Right forelimb (tissue), 1 donor: ENCODE results near the gene TAB3.

Source experiments
- DNase-seq: peaks from one replicate; pipeline ENCODE4 v3.0.0-alpha.2; 2018

Gene TAB3

DNA sequence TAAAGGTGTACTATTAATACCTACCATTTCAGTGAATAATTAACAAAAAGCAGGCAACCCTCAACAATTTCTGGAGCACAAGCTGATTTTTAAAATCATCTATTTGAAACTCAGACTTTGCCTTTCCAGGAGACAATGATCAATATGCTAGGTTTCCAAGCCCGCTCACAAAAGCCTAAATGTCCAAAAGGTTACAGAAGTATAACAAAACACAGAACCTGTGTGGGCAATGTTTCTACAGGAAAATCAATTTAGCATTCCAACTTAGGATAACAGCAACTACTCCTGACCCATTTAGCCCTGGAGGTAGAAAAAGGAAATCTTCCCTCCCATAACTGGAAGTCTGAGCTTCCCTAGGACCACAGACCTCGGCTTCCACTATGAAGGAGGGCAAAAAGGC lies 3.9 kb downstream of the TAB3 start:
- no peak for DNase-seq

DNA sequence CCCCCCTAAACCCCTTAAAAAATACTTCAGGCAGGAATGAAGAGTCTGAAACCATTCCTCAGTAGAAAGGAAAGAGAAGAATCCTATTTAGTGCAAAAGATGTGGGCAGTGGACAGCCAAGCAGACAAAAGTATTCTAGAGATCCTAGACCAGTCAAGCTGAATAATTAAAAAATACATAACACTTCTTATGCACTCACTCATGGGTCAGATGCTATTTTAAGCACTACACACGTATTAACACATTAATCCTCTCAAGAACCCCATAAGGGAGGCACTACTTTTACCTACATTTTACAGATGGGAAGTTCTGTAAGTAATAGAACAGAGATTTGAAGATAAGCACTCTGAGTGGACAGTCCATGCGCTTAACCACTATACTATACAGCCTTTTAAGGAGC lies 5.9 kb downstream of the TAB3 start:
- no peak for DNase-seq

DNA sequence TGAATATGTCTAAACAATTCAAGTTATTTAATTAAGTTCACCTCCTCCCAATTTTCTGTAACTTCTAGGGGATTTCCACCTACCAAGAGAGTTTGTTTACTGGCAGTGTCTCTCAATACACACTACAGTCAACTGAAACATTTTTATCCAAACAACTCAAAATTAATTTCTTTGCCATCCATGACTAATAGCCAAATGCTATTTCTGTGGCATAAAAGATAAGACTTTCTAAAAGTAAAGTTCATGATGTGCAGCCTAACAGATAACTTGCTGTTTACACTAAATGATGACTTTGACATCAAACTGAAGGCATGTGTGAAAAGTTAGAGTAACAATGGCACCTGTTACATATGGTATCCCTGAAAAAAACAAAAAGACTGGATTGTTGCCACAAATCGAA lies 7.3 kb downstream of the TAB3 start:
- no peak for DNase-seq

DNA sequence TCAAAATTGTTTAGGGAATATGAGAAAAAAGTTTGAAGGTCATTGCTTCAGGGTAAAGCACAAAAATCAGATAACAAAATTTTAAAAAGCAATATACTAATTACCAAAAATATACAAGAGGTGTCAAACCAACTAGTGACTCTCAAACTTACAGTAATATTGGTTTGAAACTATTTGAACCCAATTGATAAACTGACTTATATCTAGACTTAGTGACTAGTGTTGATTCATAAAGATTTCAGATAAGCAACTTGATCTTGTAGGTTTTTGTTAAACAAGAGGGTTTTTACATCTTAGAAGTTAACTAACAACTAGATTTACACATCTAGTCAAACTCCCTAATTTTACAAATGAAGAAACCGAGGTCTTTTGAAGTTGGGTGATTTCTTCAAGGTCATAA lies 7.7 kb downstream of the TAB3 start:
- no peak for DNase-seq

DNA sequence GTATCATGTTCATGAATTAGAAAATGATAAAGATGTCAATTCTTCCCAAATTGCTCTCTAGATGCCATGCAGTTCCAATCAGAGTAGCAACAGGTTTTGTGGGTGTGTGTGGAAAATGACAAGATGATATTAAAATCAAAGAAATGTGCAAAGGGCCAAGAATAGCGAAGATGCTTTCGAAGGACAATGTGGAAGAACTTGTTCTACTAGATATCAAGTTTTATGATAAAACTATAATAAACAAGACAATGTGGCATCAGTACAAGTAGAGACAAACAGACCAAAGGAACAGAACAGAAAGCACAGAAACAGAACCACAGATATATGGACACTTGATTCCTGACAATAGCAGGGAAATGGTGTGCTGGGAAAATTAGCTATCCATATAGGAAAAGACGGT lies 9.0 kb downstream of the TAB3 start:
- DNase-seq: no peak

DNA sequence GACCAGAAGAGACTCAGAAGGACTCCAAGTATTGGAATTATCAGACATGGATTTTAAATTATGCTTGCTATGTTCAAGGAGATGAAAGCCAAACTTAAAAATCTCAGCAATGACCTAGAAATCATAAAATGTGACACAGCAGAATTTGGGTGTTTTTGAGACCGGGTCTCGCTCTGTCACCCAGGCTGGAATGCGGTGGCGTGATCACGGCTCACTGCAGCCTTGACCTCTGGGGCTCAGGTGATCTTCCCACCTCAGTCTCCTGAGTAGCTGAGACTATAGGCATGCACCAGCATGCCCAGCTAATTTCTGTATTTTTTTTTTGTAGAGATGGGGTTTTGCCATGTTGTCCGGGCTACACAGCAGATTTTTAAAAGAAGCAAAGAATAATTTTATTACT lies 12.7 kb downstream of the TAB3 start:
- no peak for DNase-seq

DNA sequence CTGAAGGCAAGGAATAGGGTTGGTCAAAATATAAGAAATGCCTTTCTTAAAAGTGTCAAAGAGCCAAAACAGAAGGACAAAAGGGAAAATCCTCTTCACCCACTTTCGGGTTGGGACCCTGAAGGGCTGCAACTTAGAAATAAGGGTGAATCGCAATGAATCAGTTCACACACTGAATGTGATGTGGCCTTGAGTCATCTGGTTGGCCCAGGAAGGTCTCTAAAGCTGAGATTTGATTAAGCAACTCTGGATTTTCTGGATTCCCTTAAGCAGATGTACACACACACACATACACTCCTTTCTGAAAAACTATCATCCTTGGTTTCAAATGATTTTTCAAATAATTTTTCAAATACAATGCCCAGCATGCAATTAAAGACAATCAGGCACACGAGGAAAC lies 13.1 kb downstream of the TAB3 start:
- DNase-seq: no peak

DNA sequence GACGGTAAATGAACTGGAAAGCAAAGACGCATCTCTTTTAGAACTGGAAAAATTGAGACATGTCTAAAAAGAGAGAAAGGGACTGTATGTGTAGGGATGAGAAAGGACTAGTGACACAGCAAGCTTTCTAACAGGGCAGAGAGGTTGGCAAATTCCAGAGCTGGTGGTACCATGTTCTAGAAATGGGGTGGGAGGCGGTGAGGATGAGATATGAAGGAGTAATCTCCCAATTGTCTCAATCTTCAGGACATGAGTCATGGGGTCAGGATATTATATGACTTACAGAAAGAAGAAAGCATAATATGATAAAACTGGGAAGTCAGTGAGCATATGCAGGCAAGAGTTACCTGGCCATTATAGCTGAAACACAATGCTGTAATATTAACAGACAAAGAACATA lies 14.2 kb downstream of the TAB3 start:
- DNase-seq: no peak

DNA sequence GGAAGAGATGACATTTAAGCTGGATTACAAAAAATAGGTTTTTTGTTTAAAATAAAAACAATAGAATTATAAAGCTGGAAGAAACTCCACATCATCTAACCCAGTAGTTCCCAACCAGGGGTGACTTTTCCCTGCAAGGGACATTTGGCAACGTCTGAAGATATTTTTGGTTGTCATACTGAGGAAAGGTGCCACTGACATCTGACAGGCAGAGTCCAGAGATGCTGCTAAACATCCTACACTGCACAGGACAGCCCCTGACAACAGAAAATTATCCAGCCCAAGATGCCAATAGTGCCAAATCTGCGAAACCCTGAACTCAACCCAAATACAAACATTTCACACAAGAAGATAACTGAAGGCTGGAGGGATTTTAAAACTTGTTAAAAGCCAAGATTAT lies 18.5 kb downstream of the TAB3 start:
- no peak for DNase-seq

DNA sequence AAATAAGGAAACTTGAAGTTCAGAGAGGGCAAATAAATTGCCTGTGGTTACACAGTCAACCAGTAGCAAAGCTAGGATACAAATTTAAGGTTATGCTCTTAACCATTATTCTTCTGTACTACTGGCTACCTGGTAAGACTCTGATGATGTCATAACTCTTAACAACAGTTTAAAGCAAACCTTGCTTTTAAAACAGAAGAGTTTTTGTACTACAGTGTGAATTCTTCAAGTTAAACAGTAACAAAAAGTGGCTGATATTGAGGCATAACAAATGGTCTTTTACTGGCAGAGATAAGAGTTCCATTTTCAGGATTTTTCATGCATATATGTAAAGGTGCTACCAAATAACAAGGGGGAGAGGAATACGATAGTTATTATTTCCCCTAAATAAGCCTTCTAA lies 23.4 kb downstream of the TAB3 start:
- no peak for DNase-seq

DNA sequence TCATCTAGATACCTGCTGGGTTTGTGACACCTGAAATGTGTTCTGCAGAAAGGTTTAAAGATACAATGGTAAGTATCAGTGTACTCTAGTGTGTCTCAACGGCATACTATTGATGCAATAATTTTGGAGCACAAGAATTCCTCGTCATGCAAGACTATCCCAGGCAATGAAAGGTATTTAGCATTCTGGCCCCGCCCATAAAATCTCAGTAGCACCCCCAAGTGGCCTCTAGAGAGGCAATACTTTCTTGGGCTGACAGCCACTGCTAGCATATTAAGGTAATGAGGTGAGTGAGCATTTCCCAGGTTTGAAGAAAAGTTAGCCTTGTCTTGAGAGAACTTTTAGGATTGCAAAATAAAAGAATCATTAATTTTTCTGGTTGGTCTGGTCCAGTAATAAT lies 24.0 kb downstream of the TAB3 start:
- no peak for DNase-seq

DNA sequence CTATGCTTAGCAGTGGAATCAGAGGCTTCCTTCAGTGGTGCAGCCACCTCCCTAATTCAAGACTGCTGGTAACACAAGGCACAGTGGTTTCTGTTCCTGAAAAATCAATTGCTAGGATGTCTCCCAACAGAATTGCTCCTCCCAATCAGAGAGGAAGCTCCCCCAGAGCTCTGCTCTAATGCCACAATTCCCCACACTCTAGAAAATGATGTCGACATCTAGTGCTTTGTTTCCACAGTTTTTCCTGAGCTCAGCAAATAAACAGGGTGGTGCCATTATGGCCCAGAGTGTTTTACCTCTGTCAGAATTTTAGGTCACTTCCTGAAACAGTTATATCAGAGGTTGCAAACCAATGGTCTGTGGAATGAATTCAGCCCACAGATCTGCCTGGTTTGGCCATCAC lies 24.7 kb downstream of the TAB3 start:
- DNase-seq: no peak

DNA sequence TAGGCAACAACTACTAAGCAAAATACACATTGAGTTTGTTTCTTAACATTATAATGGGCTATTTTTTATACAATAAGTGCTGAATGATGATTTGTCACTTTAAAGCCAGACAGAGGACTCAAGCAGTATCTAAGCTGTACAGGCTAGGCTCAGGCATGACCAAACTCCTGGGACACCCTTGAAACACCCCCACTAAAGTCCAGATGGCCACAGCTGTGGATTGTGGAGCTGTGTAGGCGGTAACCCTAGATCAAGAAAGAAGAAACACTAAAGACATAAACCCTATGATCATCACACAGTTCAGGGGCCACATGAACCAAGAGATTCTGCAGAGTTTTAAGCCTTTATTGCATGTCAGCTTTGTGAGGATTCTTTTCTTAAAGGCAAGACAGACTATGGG lies 25.1 kb downstream of the TAB3 start:
- DNase-seq: no peak

DNA sequence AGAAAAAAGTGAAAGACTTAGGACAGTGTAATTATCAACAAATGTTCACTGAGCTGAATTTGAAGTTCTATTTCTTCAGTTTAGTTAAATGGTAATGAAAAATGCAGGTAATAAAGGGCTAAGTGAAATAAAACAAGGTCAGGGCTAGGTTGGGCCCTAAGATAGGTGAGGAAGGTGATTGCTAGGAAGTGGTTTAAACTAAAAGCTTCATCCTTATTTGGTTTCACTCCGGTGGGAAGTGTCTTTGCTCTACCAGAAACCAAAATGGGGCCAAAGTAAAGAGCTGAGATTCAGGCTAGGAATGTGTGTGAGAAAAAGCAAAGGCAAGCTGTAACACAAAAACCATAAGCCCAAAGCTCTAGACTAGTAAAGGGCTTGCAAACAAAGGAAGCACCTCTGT lies 31.0 kb downstream of the TAB3 start:
- DNase-seq: no peak

DNA sequence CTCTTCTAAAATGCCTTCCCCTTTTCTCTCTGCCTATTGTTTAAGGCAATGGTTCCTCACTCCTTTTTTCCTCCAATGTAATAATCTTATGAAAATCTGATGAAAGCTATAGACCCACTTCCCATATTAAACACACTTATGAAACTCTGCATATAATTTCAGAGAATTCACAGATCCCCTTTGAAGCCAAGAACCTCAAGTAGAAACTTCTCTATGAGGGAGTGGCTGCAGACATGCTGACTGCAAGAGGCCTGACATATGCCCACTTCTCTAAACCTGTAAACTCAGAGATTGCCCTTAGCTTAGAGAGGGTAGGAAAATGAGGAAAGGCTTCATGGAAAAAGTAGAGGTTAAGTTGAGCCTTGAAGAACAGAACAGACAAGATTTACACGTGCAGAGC lies 37.6 kb downstream of the TAB3 start:
- DNase-seq: no peak

DNA sequence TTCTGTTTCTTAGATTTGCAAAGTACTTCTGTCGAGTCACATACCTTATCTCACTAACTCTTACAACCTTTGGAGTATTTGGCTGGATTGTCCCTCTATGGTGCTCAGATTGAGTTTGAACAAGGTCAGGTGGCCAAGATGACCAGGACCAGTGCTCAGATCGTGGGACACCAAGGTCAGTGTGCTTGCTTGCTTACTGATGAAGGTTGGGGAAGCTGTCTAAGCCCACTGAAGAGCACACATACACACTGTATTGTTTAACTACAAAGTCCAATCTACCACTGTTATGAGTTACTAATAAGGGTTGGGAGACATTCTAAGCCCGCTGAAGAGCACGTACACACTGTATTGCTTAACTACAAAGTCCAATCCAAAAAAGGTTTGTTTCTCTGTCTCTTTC lies 53.7 kb downstream of the TAB3 start:
- DNase-seq: no peak

DNA sequence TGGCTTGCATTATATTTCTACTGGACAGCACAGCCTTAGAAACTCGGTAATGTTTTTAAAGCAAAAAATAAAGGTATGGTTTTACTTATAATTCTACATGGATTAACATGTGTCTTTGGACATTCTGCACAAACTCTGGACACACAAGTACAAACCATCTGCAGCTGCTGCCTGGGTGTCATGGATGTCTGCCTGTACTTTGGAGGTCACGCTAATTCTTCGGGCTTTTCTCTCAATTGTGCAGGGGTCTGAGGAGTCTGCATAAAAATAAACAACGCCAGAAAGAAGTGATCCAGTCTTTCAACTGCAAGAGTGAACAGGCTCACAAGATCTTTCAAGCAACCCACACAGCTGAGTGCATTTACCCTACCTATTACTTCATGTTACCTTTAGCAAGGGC lies 55.2 kb downstream of the TAB3 start:
- DNase-seq: no peak

DNA sequence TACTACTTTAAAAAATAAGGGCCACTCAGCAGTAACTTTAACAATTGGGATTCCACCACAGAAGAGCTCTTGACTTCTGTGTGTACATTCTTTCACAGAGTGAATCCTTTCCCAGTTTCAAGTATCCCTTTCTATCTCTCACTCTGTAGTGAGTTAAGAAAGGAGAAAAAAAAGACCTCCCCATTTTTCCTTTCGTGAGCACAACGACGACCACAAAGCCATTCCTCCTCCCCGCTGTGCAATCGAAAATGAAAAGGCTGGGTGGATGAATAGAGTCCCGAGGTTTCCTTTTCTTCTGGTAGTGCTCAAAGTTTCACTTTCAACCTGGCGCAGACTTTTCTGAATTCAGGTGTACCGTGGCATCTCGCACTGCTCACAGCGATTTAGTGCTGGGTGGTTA lies 58.0 kb downstream of the TAB3 start:
- no peak for DNase-seq

DNA sequence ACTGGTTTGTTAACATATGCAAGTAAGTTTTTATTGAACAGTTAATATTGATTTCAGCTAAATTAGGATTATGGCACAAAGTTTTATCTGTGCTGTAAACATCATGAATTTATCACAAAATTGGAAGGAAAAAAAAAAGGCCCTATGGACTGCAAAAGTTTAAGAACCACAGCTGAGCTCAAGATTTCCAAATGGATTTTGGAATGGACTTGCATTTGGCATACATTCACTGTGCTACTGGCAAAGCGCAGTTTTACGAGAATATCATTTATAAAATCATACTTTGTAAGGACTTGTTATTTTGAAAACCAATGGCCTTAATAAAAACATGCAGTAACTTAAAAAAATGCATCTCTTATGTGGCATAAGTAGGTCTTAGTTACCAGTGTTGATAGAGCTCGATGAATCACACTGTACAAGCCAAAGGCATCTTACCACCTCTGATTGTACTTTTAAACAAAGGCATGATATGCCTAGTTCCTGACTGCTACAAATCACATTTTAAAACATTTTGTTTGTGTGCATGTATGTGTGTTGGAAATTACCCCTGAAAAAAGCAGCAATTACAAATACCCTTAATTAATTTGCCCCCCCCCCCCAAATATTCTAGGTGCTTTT lies 58.6 kb downstream of the TAB3 start:
- no peak for DNase-seq

DNA sequence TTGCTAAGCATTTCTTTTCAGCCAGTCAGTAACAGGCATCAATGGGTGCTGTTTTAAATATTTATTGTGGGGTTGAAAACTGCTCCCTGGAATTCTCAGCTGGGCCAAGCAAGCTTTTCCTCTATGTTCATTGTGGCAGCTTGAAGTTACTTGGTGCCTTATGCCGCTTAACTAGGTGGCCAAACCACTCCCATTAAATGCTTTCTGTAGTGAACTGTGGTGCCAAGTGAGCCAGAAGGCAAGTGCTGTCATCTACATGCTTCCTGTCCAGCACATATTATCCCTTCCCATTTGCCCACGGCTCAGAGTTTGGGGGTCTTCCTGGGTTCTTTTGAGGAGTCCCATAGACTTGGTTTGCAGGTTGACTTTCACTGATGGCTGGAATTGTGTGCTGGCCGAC lies 64.8 kb downstream of the TAB3 start:
- DNase-seq: no peak

DNA sequence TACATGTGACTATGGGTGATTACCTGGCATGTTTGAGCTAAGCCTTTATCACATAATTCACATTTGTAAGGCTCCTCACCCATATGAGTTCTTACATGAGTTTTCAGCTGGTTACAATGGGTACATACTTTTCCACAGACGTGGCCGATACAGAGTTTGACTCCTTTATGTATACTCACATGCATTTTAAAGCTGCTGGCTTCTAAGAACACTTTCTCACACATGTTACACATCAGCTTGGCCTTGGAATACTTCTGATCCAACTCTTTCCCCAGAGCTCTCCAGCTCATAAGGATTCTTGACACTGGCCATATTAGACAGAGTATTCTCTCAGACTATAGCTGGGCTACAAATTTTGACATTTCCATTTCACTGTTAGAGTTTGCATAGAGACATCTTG lies 66.3 kb downstream of the TAB3 start:
- no peak for DNase-seq

DNA sequence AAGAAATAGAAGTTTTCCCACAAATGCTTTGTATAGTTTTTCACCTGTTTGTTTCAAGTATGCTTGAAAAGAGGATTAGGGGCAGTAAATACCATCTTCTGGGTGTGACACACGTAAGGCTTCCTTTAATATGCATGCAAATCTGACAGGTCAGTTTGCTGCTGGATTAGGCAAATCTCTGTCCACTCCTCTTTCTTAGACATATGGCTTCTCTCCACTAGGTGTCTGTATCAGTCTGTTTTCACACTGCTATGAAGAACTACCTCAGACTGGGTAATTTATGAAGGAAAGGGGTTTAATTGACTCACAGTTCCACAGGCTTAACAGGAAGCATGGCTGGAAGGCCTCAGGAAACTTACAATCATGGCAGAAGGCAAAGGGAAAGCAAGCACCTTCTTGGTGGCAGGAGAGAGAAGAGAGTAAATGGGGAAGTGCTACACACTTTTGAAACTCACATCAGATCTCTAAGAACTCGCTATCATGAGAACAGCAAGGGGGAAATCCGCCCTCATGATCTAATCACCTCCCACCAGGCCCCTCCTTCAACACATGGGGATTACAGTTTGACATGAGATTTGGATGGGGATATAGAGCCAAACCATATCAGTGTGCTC lies 66.9 kb downstream of the TAB3 start:
- DNase-seq: no peak

DNA sequence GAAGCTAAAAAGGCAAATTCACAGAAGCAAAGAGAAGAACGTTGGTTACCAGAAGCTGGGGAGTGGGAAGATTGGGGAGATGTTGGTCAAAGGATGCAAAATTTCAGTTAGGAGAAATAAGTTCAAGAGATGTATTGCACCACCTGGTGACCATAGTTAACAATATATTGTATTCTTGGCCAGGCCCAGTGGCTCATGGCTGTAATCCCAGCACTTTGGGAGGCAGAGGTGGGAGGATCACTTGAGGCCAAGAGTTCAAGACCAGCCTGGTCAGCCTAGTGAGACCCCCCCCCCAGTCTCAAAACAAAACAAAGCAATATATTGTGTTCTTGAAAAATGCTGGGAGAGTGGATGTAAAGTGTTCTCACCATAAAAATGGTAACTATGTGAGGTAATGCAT lies 67.9 kb downstream of the TAB3 start:
- no peak for DNase-seq

DNA sequence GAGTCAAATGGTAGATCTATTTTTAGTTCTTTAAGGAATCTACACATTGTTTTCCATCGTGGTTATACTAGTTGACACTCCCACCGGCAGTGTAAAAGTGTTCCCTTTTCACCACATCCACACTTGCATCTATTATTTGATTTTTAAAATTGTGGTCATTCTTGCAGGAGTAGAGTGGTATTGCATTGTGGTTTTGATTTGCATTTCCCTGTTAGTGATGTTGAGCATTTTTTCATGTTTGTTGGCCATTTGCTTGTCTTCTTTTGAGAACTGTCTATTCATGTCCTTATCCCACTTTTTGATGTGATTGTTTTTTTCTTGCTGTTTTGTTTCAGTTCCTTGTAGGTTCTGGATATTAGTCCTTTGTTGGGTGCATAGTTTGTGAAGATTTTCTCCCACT lies 70.0 kb downstream of the TAB3 start:
- DNase-seq: no peak

DNA sequence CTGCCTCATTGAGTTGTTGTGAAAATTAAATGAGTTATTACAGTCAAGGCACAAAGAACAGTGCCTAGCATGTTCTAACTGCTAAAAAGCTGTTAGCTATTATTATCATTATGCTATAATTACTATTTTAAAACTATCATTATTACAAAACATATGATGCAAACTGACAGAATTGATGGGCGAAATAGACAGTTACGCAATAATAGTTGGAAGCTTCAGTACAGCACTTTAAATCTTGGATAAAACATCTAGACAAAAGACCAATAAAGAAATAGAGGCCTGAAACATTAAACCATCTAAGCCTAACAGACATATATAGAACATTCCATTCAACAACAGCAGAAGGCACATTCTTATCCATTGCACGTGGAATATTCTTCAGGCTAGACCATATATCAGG lies 73.0 kb downstream of the TAB3 start:
- no peak for DNase-seq

DNA sequence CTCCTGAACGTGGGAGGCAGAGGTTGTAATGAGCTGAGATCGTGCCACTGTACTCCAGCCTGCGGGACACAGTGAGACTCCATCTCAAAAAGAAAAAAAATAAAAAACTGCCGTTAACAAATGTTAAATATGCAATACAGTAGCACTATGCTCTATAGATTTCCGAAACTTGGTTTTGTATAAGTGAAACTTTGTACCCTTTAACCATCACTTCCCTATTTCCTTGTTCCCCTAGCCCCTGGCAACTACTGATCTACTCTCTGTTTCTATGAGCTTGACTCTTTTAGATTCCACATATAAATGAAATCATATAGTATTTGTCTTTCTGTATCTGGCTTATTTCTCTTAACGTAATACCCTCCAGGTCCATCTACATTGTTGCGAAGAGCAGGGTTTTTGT lies 74.1 kb downstream of the TAB3 start:
- no peak for DNase-seq
